Activated CD4-positive, alpha-beta T cell treated with anti-CD3 and anti-CD28 coated beads, Interleukin-10, Interleukin-2, amounts not matched to agents 100 ng/mL and 50 ng/mL, durations not matched to agents 16 hours and 8 hours (primary cell): ENCODE data around the gene DOCK2.
"Not testable (repeated sequence)": the region's sequence is repeated elsewhere in the genome, so short reads cannot be mapped to it uniquely, and the experiment has no call there.

Experiments
- DNase-seq: peaks from one replicate; pipeline ENCODE4 v3.0.0-alpha.2; 2020

Gene DOCK2

GRCh38 chr5:169723103-169723831 is 86.2 kb downstream of the DOCK2 start:
- no peak for DNase-seq

- DNase-seq, result no peak
Measured at GRCh38 chr5:169724303-169725087, 87.4 kb downstream of the DOCK2 start.

- DNase-seq, result not testable (repeated sequence)
Measured at GRCh38 chr5:169725665-169726064, 88.6 kb downstream of the DOCK2 start.

GRCh38 chr5:169728418-169728817 is 91.3 kb downstream of the DOCK2 start:
- no peak for DNase-seq

- no peak for DNase-seq
Measured at GRCh38 chr5:169731221-169731620, 94.1 kb downstream of the DOCK2 start.

- no peak for DNase-seq
Measured at GRCh38 chr5:169732841-169733240, 95.8 kb downstream of the DOCK2 start.

- no peak for DNase-seq
Measured at GRCh38 chr5:169735913-169736312, 98.8 kb downstream of the DOCK2 start.

GRCh38 chr5:169736653-169737052 is 99.6 kb downstream of the DOCK2 start:
- no peak for DNase-seq

GRCh38 chr5:169740435-169740834 is 103.4 kb downstream of the DOCK2 start:
- no peak for DNase-seq

GRCh38 chr5:169742771-169743296 is 105.8 kb downstream of the DOCK2 start:
- DNase-seq, result no peak

GRCh38 chr5:169744336-169744735 is 107.3 kb downstream of the DOCK2 start:
- DNase-seq, result no peak

GRCh38 chr5:169745441-169746146 is 108.5 kb downstream of the DOCK2 start:
- DNase-seq, result no peak

GRCh38 chr5:169746147-169746694 is 109.1 kb downstream of the DOCK2 start:
- peak; percentile 6 for DNase-seq

- DNase-seq, result no peak
Measured at GRCh38 chr5:169748174-169748573, 111.1 kb downstream of the DOCK2 start.

GRCh38 chr5:169749295-169749694 is 112.2 kb downstream of the DOCK2 start:
- no peak for DNase-seq

- peak; percentile 10 for DNase-seq
Measured at GRCh38 chr5:169751490-169751889, 114.4 kb downstream of the DOCK2 start.

GRCh38 chr5:169752566-169752965 is 115.5 kb downstream of the DOCK2 start:
- DNase-seq, result not testable (repeated sequence)

GRCh38 chr5:169753795-169754194 is 116.7 kb downstream of the DOCK2 start:
- DNase-seq, result no peak

GRCh38 chr5:169754737-169755136 is 117.7 kb downstream of the DOCK2 start:
- no peak for DNase-seq

- DNase-seq, result no peak
Measured at GRCh38 chr5:169756071-169756765, 119.1 kb downstream of the DOCK2 start.

GRCh38 chr5:169757016-169757415 is 119.9 kb downstream of the DOCK2 start:
- DNase-seq, result no peak

GRCh38 chr5:169758886-169759285 is 121.8 kb downstream of the DOCK2 start:
- no peak for DNase-seq
